Keratinocyte (primary cell): ENCODE results near the gene NXPH3.

Experiments
- CTCF ChIP-seq, 3 experiments: IDR thresholded peaks in 1 of 3; conservative IDR thresholded peaks in 1 of 3; optimal IDR thresholded peaks in 1 of 3; 2 replicates in 2 of 3; 3 replicates in 1 of 3; pipeline versions ENCODE3 to v1.5.1; 2011; ENCODE audit warnings: low read length in 3 of 3, mild to moderate bottlenecking in 3 of 3, moderate library complexity in 2 of 3, control low read depth in 1 of 3, inconsistent platforms in 1 of 3; ENCODE audit not compliant: insufficient read depth in 2 of 3; ENCODE audit errors: extremely low read depth in 1 of 3
- EZH2 ChIP-seq: IDR thresholded peaks from one replicate; pipeline ENCODE4 v1.6.1; 2012; ENCODE audit warnings: inconsistent platforms, mild to moderate bottlenecking, low read length, moderate library complexity

- TF ChIP-seq CTCF (optimal IDR thresholded peaks at IDR 0.05 in 1 of 3, IDR thresholded peaks at IDR 0.05 in 1 of 3, conservative IDR thresholded peaks at IDR 0.05 in 1 of 3; ENCODE audit: extremely low read depth in 1 of 3, insufficient read depth in 2 of 3, low read length in 3 of 3) (no peak), EZH2 (no peak)
Measured at GRCh38 chr17:49597928-49598655, 22.4 kb downstream of the NXPH3 start.
